Common myeloid progenitor, CD34-positive (primary cell): Measurements from ENCODE around the gene LGR6.
A peak's percentile ranks its signal among the peaks of the same experiment; 100 is the strongest.

ENCODE experiments used
- CTCF ChIA-PET: fragments of 350-600 bp; sonication (Branson Sonifier 250); formaldehyde crosslinking; loops from one replicate; lab custom pipeline; 2021; ENCODE audit warnings: antibody characterized with exemption; lab: Charles Lee
- POLR2A ChIA-PET: fragments of 350-600 bp; sonication (Branson Sonifier 250); formaldehyde crosslinking; loops from one replicate; lab custom pipeline; 2021; ENCODE audit warnings: antibody characterized with exemption; lab: Charles Lee
- DNase-seq, 3 donors: peaks; one replicate each; pipeline versions ENCODE4 v3.0.0 to v3.0.0-alpha.2; 2013
- H3K27ac ChIP-seq, 2 experiments: 1 replicate in 1 of 2; 2 replicates in 1 of 2; pipeline ENCODE4 v1.7.0; 2013; ENCODE audit warnings: inconsistent platforms in 2 of 2, low read length in 2 of 2, mild to moderate bottlenecking in 2 of 2, low read depth in 1 of 2, moderate library complexity in 1 of 2; ENCODE audit not compliant: severe bottlenecking in 2 of 2, insufficient read depth in 1 of 2, poor library complexity in 1 of 2
- H3K27me3 ChIP-seq, 5 experiments: replicated peaks in 2 of 5; 1 replicate in 3 of 5; 2 replicates in 2 of 5; pipeline versions ENCODE4 v1.6.1 to v1.7.0; 2013; ENCODE audit warnings: low read length in 4 of 5, mild to moderate bottlenecking in 2 of 5, moderate library complexity in 2 of 5, inconsistent platforms in 1 of 5; ENCODE audit not compliant: insufficient read depth in 5 of 5, control insufficient read depth in 4 of 5
- H3K36me3 ChIP-seq, 4 experiments: 1 replicate in 2 of 4; 2 replicates in 2 of 4; pipeline versions ENCODE4 v1.6.1 to v1.7.0; 2013; ENCODE audit warnings: low read length in 3 of 4, control low read depth in 1 of 4, mild to moderate bottlenecking in 1 of 4; ENCODE audit not compliant: control insufficient read depth in 4 of 4, insufficient read depth in 4 of 4
- H3K4me1 ChIP-seq, 4 experiments: 1 replicate in 3 of 4; 2 replicates in 1 of 4; pipeline versions ENCODE4 v1.6.1 to v1.7.1; 2013; ENCODE audit warnings: low read length in 3 of 4, mild to moderate bottlenecking in 3 of 4, control low read depth in 1 of 4, inconsistent platforms in 1 of 4, moderate library complexity in 1 of 4; ENCODE audit not compliant: control insufficient read depth in 4 of 4, insufficient read depth in 4 of 4; ENCODE audit errors: control extremely low read depth in 1 of 4
- H3K4me3 ChIP-seq, 7 experiments: 1 replicate in 4 of 7; 2 replicates in 3 of 7; pipeline versions ENCODE4 v1.5.1 to v1.7.0; 2013; ENCODE audit warnings: mild to moderate bottlenecking in 7 of 7, low read length in 6 of 7, moderate library complexity in 6 of 7, inconsistent platforms in 2 of 7, low read depth in 2 of 7, control low read depth in 1 of 7; ENCODE audit not compliant: insufficient read depth in 4 of 7, control insufficient read depth in 1 of 7; ENCODE audit errors: extremely low read depth in 1 of 7
- H3K9me3 ChIP-seq, 5 experiments: 1 replicate in 4 of 5; 2 replicates in 1 of 5; pipeline versions ENCODE4 v1.6.1 to v1.7.1; 2013; ENCODE audit warnings: low read length in 4 of 5, mild to moderate bottlenecking in 2 of 5, inconsistent platforms in 1 of 5, low read depth in 1 of 5, moderate library complexity in 1 of 5; ENCODE audit not compliant: control insufficient read depth in 4 of 5, insufficient read depth in 2 of 5; ENCODE audit errors: control extremely low read depth in 1 of 5
- WGBS: methylation state at CpG from one replicate; pipeline ENCODE4 v1.1.5; 2013; ENCODE audit not compliant: insufficient coverage; 5-methylcytosine and 5-hydroxymethylcytosine counted together

The LGR6 gene

GRCh38 chr1:202158810-202159533, 34.6 kb upstream of the LGR6 start:
- Histone ChIP-seq H3K27me3 (no peaks in the 10 kb centered on the region), H3K27ac (peak overlapping the region; percentile 65 to 93), H3K4me3 (peak overlapping the region; percentile 37 to 87 (median 72)), H3K4me1 (peaks cover 6 to 87% (median 81%) of the 10 kb centered on the region in 4 experiments), H3K36me3 (peaks cover 14 to 44% (median 31%) of the 10 kb centered on the region in 4 experiments), H3K9me3 (no peaks in the 10 kb centered on the region)
- ChIA-PET CTCF (interaction anchor here (0.8 to 6.0 kb wide), 8 partner anchors 13 to 157 kb away, joined by 3 to 32 read pairs (median 3); partner anchors contain the start of gene LGR6), POLR2A (no interaction called here)
- DNase-seq, result no peak
- WGBS, result 40% methylated on average over 2 of the region's 10 CpGs

GRCh38 chr1:202159534-202160371, 33.8 kb upstream of the LGR6 start:
- no peaks in the 10 kb centered on the region for H3K27me3 ChIP-seq
- DNase-seq, result peak in 2 of 3 donors; percentile 54 to 59
- peak overlapping the region; percentile 65 to 93 for H3K27ac ChIP-seq
- POLR2A ChIA-PET, result interaction anchor here (0.6 to 2.0 kb wide), 2 partner anchors 15 to 59 kb away, joined by 3 to 7 read pairs; partner anchors contain the start of gene ARL8A
- CTCF ChIA-PET, result interaction anchor here (0.8 to 6.0 kb wide), 20 partner anchors 8 to 346 kb away, joined by 3 to 32 read pairs (median 4); partner anchors contain the start of genes ARL8A and LGR6
- peaks cover 6 to 94% (median 89%) of the 10 kb centered on the region in 4 experiments for H3K4me1 ChIP-seq
- WGBS, result 0% methylated on average over 7 of the region's 16 CpGs
- H3K36me3 ChIP-seq, result peaks cover 12 to 36% (median 26%) of the 10 kb centered on the region in 4 experiments
- peak overlapping the region; percentile 37 to 87 (median 72) for H3K4me3 ChIP-seq
- H3K9me3 ChIP-seq, result no peaks in the 10 kb centered on the region

- Histone ChIP-seq H3K27ac (peak within 1 kb of the TSS; percentile 65 to 93), H3K4me1 (peaks cover 6 to 96% (median 93%) of the 10 kb centered on the region in 4 experiments), H3K36me3 (peaks cover 10 to 29% (median 19%) of the 10 kb centered on the region in 4 experiments), H3K4me3 (peak within 1 kb of the TSS; percentile 37 to 87 (median 72)), H3K27me3 (no peaks in the 10 kb centered on the region), H3K9me3 (no peaks in the 10 kb centered on the region)
- 3% methylated on average over 16 of the region's 17 CpGs for WGBS
- ChIA-PET POLR2A (interaction anchor here (0.6 to 2.0 kb wide), 3 partner anchors 11 to 60 kb away, joined by 3 to 7 read pairs (median 3); partner anchors contain the start of gene ARL8A), CTCF (interaction anchor here (0.9 to 6.0 kb wide), 17 partner anchors 9 to 346 kb away, joined by 3 to 32 read pairs (median 5); partner anchors contain the start of gene ARL8A)
- peak; percentile 71 to 90 (median 85) for DNase-seq
These were observed 33.1 kb upstream of the LGR6 start, which contains the start of gene PTPN7 for GRCh38 chr1:202160377-202160940. Gene PTPN7 (minus strand): TSS chr1:202160602. CDS start chr1:202159402, 1,200 bp downstream.

- ChIA-PET CTCF (interaction anchor here (0.9 to 6.0 kb wide), 15 partner anchors 8 to 347 kb away, joined by 3 to 32 read pairs (median 7); partner anchors contain the start of gene ARL8A), POLR2A (interaction anchor here (0.6 to 2.0 kb wide), 3 partner anchors 10 to 468 kb away, joined by 3 to 7 read pairs (median 4); partner anchors contain the start of gene ARL8A)
- peak overlapping the region in 6 of 7 experiments; percentile 50 to 87 (median 72) for H3K4me3 ChIP-seq
- peaks cover 7 to 98% (median 96%) of the 10 kb centered on the region in 4 experiments for H3K4me1 ChIP-seq
- no peaks in the 10 kb centered on the region for H3K9me3 ChIP-seq
- DNase-seq, result peak in 1 of 3 donors; percentile 32
- peaks cover 4 to 20% (median 13%) of the 10 kb centered on the region in 4 experiments for H3K36me3 ChIP-seq
- peak overlapping the region; percentile 42 to 93 for H3K27ac ChIP-seq
- 12% methylated on average over 13 of the region's 22 CpGs for WGBS
- no peaks in the 10 kb centered on the region for H3K27me3 ChIP-seq
These were observed 32.2 kb upstream of the LGR6 start for GRCh38 chr1:202161151-202162046.

- Histone ChIP-seq H3K27me3 (no peaks in the 10 kb centered on the region), H3K4me1 (peaks cover 9 to 98% (median 94%) of the 10 kb centered on the region in 4 experiments), H3K9me3 (no peaks in the 10 kb centered on the region), H3K27ac (peak overlapping the region; percentile 42 to 93), H3K36me3 (peaks cover 0 to 14% (median 7%) of the 10 kb centered on the region in 4 experiments), H3K4me3 (peak overlapping the region in 4 of 7 experiments; percentile 34 to 87 (median 68))
- WGBS, result 0% methylated on average over 3 of the region's 4 CpGs
- peak in 2 of 3 donors; percentile 58 to 70 for DNase-seq
- POLR2A ChIA-PET, result interaction anchor here (0.7 to 1.2 kb wide), 2 partner anchors 14 to 19 kb away, joined by 3 read pairs; no protein-coding TSS in a partner anchor
- CTCF ChIA-PET, result interaction anchor here (0.9 to 6.0 kb wide), 5 partner anchors 8 to 24 kb away, joined by 3 to 32 read pairs (median 9); no protein-coding TSS in a partner anchor
These were observed 31.6 kb upstream of the LGR6 start for GRCh38 chr1:202162047-202162417.
